Urinary bladder (tissue), 4 donors: Measurements from ENCODE around the gene KRTAP4-9. TPM values are rescaled to one million over a fixed set of nuclear protein-coding genes. Genes with fewer than 3 reads are reported as not detected.

Experiments
- DNase-seq: peaks from one replicate; pipeline ENCODE4 v3.0.0-alpha.2; 2015; ENCODE audit errors: extremely low spot score
- H3K27ac ChIP-seq: one replicate; pipeline ENCODE4 v1.5.1; 2013; ENCODE audit warnings: low read depth, mild to moderate bottlenecking, moderate library complexity
- H3K36me3 ChIP-seq: one replicate; pipeline ENCODE4 v1.6.1; 2013; ENCODE audit warnings: mild to moderate bottlenecking, moderate library complexity; ENCODE audit not compliant: insufficient read depth
- H3K4me1 ChIP-seq: one replicate; pipeline ENCODE4 v1.6.1; 2013; ENCODE audit warnings: mild to moderate bottlenecking, moderate library complexity; ENCODE audit not compliant: insufficient read depth
- H3K4me3 ChIP-seq: one replicate; pipeline ENCODE4 v1.5.1; 2013; ENCODE audit warnings: low read depth, low read length
- WGBS: extraction: QIAGEN DNeasy Blood & Tissue Kit; methylation state at CpG from one replicate; pipeline ENCODE4 v1.1.7; 2013; 5-methylcytosine and 5-hydroxymethylcytosine counted together
- polyA plus RNA-seq: library from polyadenylated mRNA; stranded (reverse); fragments of 200-250 nt; gene quantifications from one replicate; pipeline ENCODE4 v1.2.3, GENCODE V29; 2013
- total RNA-seq: library from RNA; depleted of rRNA; stranded (reverse); fragments of >200 nt; gene quantifications from one replicate; pipeline ENCODE4 v1.2.3, GENCODE V29; 2014
- donor health status: healthy with polysubstance abuse.
- donor health status: healthy.

Gene KRTAP4-9
- total and polyA plus RNA-seq, 2 donors, result not detected

GRCh38 chr17:41153856-41154255 is 48.7 kb downstream of the KRTAP4-9 start:
- Histone ChIP-seq H3K27ac (no peak overlapping the region), H3K4me3 (no peak overlapping the region), H3K4me1 (no peaks in the 10 kb centered on the region), H3K36me3 (no peaks in the 10 kb centered on the region)
- WGBS, result 3% methylated on average over 2 of the region's 2 CpGs
- no peak for DNase-seq

Other genes starting within 250 kb of the KRTAP4-9 start
Only the 30 nearest of the 39 such genes appear.
- gene KRT39, start 138.4 kb upstream of the KRTAP4-9 start, total RNA-seq, result not detected
- not detected for gene KRT39, start 138.4 kb upstream of the KRTAP4-9 start, polyA plus RNA-seq
- not detected for gene KRT40, start 121.1 kb upstream of the KRTAP4-9 start, total RNA-seq
- not detected for gene KRT40, start 121.1 kb upstream of the KRTAP4-9 start, polyA plus RNA-seq
- not detected for gene KRTAP3-3, start 111.2 kb upstream of the KRTAP4-9 start, total RNA-seq
- not detected for gene KRTAP3-3, start 111.2 kb upstream of the KRTAP4-9 start, polyA plus RNA-seq
- not detected for gene KRTAP3-2, start 105.5 kb upstream of the KRTAP4-9 start, total RNA-seq
- gene KRTAP3-2, start 105.5 kb upstream of the KRTAP4-9 start, polyA plus RNA-seq, result not detected
- gene KRTAP3-1, start 96.3 kb upstream of the KRTAP4-9 start, total RNA-seq, result not detected
- gene KRTAP3-1, start 96.3 kb upstream of the KRTAP4-9 start, polyA plus RNA-seq, result not detected
- gene KRTAP1-5, start 78.2 kb upstream of the KRTAP4-9 start, total RNA-seq, result not detected
- 0.11 TPM for gene KRTAP1-5, start 78.2 kb upstream of the KRTAP4-9 start, polyA plus RNA-seq
- not detected for gene KRTAP1-4, start 75.2 kb upstream of the KRTAP4-9 start, total RNA-seq
- not detected for gene KRTAP1-4, start 75.2 kb upstream of the KRTAP4-9 start, polyA plus RNA-seq
- gene KRTAP1-3, start 70.5 kb upstream of the KRTAP4-9 start, total RNA-seq, result not detected
- not detected for gene KRTAP1-3, start 70.5 kb upstream of the KRTAP4-9 start, polyA plus RNA-seq
- not detected for gene KRTAP1-1, start 63.9 kb upstream of the KRTAP4-9 start, total RNA-seq
- gene KRTAP1-1, start 63.9 kb upstream of the KRTAP4-9 start, polyA plus RNA-seq, result not detected
- not detected for gene KRTAP2-1, start 58.1 kb upstream of the KRTAP4-9 start, total RNA-seq
- not detected for gene KRTAP2-1, start 58.1 kb upstream of the KRTAP4-9 start, polyA plus RNA-seq
- not detected for gene KRTAP2-2, start 50.2 kb upstream of the KRTAP4-9 start, total RNA-seq
- gene KRTAP2-2, start 50.2 kb upstream of the KRTAP4-9 start, polyA plus RNA-seq, result not detected
- gene KRTAP2-3, start 45.3 kb upstream of the KRTAP4-9 start, total RNA-seq, result not detected
- gene KRTAP2-3, start 45.3 kb upstream of the KRTAP4-9 start, polyA plus RNA-seq, result not detected
- not detected for gene KRTAP2-4, start 39.5 kb upstream of the KRTAP4-9 start, total RNA-seq
- gene KRTAP2-4, start 39.5 kb upstream of the KRTAP4-9 start, polyA plus RNA-seq, result not detected
- gene KRTAP4-7, start 21.2 kb upstream of the KRTAP4-9 start, total RNA-seq, result not detected
- gene KRTAP4-7, start 21.2 kb upstream of the KRTAP4-9 start, polyA plus RNA-seq, result not detected
- not detected for gene KRTAP4-8, start 7.2 kb upstream of the KRTAP4-9 start, total RNA-seq
- gene KRTAP4-8, start 7.2 kb upstream of the KRTAP4-9 start, polyA plus RNA-seq, result not detected
- not detected for gene KRTAP4-16, start 3.2 kb upstream of the KRTAP4-9 start, total RNA-seq
- gene KRTAP4-16, start 3.2 kb upstream of the KRTAP4-9 start, polyA plus RNA-seq, result not detected
- gene KRTAP4-11, start 13.0 kb downstream of the KRTAP4-9 start, total RNA-seq, result not detected
- gene KRTAP4-11, start 13.0 kb downstream of the KRTAP4-9 start, polyA plus RNA-seq, result not detected
- not detected for gene KRTAP4-12, start 18.8 kb downstream of the KRTAP4-9 start, total RNA-seq
- gene KRTAP4-12, start 18.8 kb downstream of the KRTAP4-9 start, polyA plus RNA-seq, result not detected
- gene KRTAP4-6, start 35.2 kb downstream of the KRTAP4-9 start, total RNA-seq, result not detected
- not detected for gene KRTAP4-6, start 35.2 kb downstream of the KRTAP4-9 start, polyA plus RNA-seq
- gene KRTAP4-5, start 44.4 kb downstream of the KRTAP4-9 start, total RNA-seq, result not detected
- gene KRTAP4-5, start 44.4 kb downstream of the KRTAP4-9 start, polyA plus RNA-seq, result not detected
- not detected for gene KRTAP4-4, start 55.4 kb downstream of the KRTAP4-9 start, total RNA-seq
- gene KRTAP4-4, start 55.4 kb downstream of the KRTAP4-9 start, polyA plus RNA-seq, result not detected
- not detected for gene KRTAP4-3, start 62.8 kb downstream of the KRTAP4-9 start, total RNA-seq
- not detected for gene KRTAP4-3, start 62.8 kb downstream of the KRTAP4-9 start, polyA plus RNA-seq
- not detected for gene KRTAP4-2, start 72.8 kb downstream of the KRTAP4-9 start, total RNA-seq
- not detected for gene KRTAP4-2, start 72.8 kb downstream of the KRTAP4-9 start, polyA plus RNA-seq
- gene KRTAP4-1, start 79.5 kb downstream of the KRTAP4-9 start, total RNA-seq, result not detected
- gene KRTAP4-1, start 79.5 kb downstream of the KRTAP4-9 start, polyA plus RNA-seq, result not detected
- gene KRTAP9-1, start 84.5 kb downstream of the KRTAP4-9 start, total RNA-seq, result not detected
- gene KRTAP9-1, start 84.5 kb downstream of the KRTAP4-9 start, polyA plus RNA-seq, result not detected
- gene KRTAP9-2, start 121.3 kb downstream of the KRTAP4-9 start, total RNA-seq, result not detected
- not detected for gene KRTAP9-2, start 121.3 kb downstream of the KRTAP4-9 start, polyA plus RNA-seq
- not detected for gene KRTAP9-3, start 127.1 kb downstream of the KRTAP4-9 start, total RNA-seq
- gene KRTAP9-3, start 127.1 kb downstream of the KRTAP4-9 start, polyA plus RNA-seq, result not detected
- not detected for gene KRTAP9-8, start 132.6 kb downstream of the KRTAP4-9 start, total RNA-seq
- gene KRTAP9-8, start 132.6 kb downstream of the KRTAP4-9 start, polyA plus RNA-seq, result not detected
- not detected for gene KRTAP9-4, start 144.3 kb downstream of the KRTAP4-9 start, total RNA-seq
- gene KRTAP9-4, start 144.3 kb downstream of the KRTAP4-9 start, polyA plus RNA-seq, result not detected
- not detected for gene KRTAP9-9, start 150.0 kb downstream of the KRTAP4-9 start, total RNA-seq
- not detected for gene KRTAP9-9, start 150.0 kb downstream of the KRTAP4-9 start, polyA plus RNA-seq